NCI-H1436 treated with DMSO at 0.1 percent for 48 hours (cell line): ENCODE measurements around the gene CCT3.
"Not testable (repeated sequence)": the region's sequence is repeated elsewhere in the genome, so short reads cannot be mapped to it uniquely, and the experiment has no call there.

Experiments
- DNase-seq: peaks from one replicate; lab custom pipeline; 2025; lab: John Stamatoyannopoulos, UW

The CCT3 gene

DNA sequence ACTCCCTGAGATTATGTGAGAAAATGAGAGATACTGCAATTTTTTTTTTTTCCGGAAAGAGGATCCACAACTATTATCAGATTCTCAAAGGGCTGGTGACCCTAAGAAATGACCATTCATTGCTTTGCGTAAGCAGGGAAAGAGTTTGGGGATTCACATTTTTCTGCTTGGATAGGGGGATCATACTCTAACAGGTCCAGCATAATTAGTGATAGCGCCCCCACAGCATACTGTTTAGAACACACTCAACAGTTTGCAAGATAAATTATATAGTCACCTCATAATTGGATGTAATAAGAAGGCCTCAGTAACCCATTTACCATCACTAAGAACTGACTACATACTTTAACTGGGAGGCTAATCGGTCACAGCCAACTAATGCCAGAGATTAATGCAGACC is 1.9 kb downstream of the CCT3 start:
- no peak for DNase-seq

DNA sequence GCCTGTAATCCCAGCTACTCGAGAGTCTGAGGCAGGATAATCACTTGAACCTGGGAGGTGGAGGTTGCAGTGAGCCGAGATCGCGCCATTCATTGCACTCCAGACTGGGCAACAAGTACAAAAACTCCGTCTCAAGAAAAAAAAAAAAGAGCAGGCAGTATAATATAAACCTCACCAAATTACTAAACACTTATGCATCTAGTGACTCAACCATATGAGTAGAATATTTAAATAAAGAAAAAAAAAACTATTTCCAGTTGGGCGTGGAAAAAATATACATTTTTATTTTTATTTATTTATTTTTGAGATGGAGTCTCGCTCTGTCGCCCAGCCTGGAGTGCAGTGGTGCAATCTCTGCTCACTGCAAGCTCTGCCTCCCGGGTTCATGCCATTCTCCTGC is 14.9 kb downstream of the CCT3 start:
- not testable (repeated sequence) for DNase-seq

DNA sequence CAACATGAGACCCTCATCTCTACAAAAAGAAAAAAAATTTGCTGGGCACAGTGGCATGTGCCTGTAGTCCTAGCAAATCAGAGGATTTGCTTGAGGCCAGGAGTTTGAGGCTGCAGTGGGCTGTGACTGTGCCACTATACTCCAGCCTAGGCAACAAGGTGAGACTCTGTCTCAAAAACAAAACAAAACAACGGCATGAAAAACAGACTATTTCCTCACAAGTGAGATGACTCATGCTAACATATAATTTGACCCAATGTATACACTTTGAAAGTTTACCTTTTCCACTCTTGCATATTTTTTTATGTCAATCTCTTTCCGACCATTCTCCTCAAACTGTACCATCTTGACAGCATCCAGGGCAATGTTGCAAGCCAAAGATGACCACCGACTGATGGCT is 17.5 kb downstream of the CCT3 start:
- no peak for DNase-seq

DNA sequence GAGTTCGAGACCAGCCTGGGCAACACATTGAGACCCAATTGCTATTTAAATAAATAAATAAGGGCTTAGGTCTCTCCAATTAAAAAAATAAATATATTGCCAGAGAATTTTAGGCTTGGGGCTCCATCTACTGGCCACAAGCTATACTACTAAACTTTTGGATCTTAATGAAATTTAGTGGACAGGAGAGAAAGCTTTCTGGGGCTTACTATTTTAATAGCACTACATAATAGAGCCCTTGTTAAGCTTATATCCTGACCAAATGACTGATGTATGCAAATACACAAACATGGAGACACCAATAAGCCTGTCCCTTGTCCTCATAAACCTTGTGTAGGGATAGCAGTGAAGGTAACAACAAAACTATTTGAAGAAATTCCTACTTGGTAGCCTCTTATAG is 18.4 kb downstream of the CCT3 start:
- no peak for DNase-seq

DNA sequence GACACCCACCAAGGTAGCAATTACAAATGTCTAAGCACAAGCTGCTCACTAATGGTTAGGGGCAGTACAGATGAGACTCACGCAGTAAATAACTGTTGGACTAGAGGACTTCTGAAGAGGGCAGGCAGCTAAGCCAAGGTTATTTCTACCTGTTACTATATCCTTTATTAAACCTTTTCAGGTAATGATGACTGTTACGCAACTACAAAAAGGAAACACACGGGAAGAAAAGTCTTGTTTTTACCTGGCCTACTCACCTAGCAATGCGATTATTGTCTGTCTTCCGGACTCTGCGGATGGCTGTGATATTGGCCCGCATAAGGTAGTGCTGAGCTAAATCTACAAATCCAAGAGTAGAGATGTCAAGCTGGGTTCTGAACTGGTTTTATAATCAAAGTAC is 21.2 kb downstream of the CCT3 start:
- DNase-seq, result no peak

DNA sequence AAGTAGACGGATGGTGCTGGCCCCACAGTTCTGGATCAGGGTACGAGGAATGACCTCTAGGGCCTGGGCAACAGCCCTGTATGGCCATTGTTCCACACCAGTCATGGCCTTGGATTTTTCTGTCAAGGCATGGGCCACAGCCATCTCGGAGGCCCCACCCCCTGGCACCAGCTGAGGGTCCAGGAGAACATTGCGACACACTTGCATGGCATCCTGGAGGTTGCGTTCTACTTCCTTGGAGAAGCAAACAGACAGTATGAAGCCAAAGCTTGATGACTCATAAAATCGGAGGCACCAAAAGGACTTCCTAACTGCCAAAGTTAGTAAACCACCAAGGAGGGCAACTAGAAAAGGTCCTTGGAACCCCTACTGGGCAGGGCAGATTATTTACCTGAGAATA is 27.1 kb downstream of the CCT3 start:
- no peak for DNase-seq

DNA sequence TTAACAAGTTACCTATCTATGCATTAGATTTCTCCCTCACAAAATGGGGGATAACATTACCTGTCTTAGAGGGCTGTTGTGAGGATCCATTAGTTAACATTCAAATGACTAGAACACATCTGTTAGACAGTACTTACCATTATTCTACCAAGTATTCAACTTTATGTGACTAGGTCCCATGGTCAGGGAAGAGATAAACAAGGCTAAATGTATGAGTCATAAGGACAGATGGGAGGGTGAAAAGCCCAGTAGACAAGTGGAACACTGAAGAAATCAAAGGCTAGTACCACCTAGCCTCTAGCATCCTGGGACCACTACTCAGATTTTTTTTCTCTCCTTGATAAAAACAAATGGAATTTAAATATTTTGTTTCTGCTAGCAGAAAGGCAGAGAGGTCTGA is 30.0 kb downstream of the CCT3 start:
- DNase-seq, result no peak

DNA sequence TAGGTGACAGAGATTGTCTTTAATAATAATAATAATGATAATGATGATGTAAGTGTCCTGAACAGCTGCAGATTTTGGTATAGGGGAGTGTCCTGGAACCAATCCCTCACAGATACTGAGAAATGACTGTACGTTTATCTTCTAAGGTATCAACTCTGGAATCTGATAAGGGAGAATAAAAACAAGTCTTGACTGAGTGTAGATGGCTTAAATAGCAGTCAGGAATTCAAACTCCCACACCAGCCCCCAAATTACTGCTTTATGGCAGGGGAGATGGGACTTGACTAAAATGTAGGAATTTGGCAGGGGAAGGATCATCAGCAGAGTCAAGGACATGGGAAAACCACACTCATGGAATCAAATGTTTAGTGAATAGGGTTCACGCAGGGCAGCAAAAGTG is 32.9 kb downstream of the CCT3 start:
- no peak for DNase-seq

DNA sequence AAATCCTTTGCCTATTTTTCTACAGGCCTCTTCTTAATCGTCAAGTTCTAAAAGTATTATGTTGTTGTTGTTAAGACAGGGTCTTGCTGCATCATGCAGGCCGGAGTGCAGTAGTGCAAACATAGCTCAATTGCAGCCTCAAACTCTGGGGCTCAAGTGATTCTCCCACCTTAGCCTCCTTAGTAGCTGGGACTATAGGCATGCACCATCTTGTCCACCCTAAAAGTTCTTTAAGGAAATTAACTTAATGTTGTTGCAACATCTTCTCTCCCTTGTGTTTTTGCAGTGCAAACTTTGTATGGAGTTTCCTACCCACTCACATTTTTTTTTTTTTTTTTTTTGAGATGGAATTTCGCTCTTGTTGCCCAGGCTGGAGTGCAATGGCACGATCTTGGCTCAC is 34.9 kb downstream of the CCT3 start:
- DNase-seq, result no peak

DNA sequence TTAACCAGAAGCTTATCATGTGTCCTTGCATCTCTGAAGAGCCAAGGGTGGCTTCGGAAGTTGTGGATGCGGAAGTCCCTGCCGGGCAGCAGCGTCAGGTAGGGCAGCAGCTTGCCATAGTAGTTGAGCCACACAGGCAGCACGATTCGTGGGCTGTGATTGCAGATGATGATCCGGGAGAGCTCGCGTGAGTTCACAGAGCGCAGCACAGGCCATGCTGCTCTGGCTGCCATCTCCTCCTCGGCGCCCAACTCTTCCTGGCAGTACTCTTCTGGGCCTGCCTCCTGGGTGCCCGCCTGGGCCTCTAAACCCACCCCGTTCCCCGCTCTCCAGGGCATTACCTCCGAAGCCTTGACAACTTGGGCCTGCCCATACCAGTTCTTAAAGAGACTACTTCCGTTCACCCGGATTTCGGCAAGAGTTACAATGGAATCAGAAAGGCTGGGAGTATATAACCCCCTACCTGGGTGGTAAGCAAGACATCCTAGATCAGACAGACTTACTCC is 39.2 kb downstream of the CCT3 start, which contains the start of gene VHLL:
VHLL (minus strand) TSS at position 456 of the 506 bp plus-strand sequence; CDS start at position 338, 118 bp downstream.
- no peak for DNase-seq

DNA sequence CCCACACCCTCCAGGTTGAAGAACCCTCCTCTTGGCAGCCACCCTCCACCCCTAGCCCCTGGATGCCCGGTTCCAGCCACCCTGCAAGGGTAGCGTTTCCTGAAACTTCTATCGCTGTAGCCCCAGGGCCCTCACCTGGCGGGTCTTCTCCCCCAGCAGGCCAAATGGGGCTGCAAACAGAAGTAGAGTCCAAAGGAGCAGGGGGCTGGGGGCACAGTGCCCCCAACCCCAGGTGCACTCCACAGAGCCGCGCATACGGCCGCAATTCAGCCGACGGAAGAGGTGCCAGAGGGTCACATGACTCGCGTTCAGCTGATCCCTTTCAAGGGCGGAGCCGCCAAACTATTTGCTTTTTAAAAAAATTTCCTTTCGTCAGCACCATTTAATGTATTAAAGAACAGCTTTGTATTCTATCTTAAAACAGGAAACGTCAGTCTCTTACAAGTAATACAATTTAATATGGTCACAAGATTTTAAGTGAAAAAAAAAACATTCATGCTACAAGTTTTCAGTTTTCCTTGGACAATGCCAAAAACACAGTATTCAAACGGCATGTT is 42.6 kb downstream of the CCT3 start, which contains the start of gene GLMP:
GLMP (minus strand) TSS at position 289 of the 557 bp plus-strand sequence; CDS start at position 255, 34 bp downstream.
- DNase-seq, result no peak

DNA sequence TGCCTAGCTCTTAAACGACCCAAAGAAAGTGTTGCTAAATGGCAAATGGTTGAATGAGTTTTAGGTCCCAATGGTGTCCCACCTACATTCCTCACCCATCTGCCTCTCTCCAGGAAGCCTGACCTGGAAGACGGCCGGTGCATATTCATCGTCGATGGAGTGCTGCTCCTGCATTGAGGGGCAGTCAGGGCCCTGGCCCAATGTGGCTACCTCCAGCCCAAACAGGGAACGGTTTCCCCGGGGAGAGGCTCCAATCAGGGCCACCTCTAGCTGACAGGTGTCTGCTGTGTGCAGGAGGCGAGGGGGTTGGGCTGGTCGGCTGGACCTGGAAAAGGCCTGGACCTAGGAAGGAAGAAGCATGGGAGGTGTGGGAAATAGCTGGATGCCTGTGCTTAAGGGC is 44.2 kb downstream of the CCT3 start:
- no peak for DNase-seq

DNA sequence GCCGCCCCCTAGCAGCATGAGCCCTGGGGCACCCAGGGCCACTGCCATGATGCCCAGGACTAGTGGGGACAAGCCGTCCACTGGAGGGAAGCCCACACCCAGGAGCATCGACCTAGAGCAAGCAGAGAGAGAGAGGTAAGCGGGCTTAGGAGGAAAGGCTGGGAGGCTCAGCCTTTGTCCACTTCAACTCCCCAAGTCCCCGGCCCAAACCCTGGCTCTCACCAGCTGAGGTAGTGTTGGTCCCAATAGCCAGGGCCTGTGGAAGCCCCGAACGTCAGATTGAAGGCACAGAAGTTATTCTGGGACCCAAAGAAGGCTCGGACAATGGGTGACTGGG is 45.0 kb downstream of the CCT3 start:
- no peak for DNase-seq

DNA sequence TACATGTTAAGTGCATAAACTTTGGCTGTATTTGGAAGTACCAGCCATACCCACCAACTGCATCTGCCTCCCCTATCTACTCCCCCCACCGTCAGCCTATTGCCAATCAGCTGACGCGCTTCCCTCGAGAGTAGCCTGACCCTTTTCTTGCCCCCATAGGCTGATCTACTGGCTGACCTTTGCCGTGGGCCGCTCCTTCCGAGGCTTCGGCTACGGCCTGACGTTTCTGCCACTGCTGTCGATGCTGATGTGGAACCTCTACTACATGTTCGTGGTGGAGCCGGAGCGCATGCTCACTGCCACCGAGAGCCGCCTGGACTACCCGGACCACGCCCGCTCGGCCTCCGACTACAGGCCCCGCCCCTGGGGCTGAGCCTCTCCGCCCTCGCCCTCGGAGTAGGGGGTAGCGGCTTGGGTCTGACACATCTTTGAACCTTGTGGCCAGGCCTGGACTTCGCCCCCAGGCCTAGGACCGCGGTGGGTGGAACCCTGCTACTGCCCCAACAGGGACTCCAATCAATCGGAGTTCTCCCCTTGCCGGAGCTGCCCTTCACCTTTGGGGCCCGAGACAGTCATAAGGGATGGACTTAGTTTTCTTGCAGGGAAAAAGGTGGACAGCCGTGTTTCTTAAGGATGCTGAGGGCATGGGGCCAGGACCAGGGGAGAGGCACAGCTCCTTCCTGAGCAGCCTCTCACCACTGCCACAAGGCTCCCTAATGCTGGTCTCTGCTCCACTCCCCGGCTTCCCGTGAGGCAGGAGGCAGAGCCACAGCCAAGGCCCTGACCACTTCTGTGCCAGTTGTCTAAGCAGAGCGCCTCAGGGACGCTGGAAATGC is 46.6 kb downstream of the CCT3 start:
- DNase-seq, result no peak

DNA sequence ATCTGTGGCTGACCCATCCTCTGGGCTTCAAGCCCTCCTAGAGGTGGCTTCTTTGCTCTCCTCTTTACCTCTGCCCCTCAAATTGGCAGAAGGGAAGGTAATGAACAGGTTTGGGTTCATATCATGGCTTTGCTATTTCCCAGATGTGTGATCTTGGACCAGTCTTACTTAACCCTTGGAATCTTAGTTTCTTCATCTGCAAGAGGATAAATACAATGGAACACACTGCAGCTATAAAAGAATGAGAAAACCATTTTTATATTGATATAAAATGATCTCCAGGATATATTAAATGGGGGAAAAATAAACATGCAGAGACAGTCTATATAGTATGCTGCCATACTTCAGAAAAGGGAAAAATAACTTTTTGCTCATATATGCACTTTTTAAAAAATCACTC is 48.2 kb downstream of the CCT3 start:
- no peak for DNase-seq

DNA sequence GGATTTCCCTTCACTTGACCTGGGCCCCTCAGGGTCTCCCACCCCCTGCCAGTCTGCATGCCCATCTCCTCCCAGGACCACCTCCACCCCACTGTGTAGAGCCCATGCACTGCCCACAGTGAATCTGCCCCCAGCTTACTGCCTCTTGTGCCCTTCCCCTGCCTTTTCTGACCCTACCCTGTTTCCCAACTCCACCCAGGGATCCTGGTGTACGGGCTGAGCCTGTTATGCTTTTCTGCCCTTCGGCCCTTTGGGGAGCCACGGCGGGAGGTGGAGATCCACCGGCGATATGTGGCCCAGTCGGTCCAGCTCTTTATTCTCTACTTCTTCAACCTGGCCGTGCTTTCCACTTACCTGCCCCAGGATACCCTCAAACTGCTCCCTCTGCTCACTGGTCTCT is 52.0 kb downstream of the CCT3 start:
- no peak for DNase-seq

DNA sequence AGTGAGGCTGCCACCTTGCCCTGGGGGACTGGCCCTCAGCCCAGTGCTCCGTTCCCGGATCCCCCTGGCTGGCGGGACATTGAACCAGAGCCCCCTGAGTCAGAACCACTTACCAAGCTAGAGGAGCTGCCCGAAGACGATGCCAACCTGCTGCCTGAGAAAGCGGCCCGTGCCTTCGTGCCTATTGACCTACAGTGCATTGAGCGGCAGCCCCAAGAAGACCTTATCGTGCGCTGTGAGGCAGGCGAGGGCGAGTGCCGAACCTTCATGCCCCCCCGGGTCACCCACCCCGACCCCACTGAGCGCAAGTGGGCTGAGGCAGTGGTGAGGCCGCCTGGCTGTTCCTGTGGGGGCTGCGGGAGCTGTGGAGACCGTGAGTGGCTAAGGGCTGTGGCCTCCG is 52.7 kb downstream of the CCT3 start:
- no peak for DNase-seq

DNA sequence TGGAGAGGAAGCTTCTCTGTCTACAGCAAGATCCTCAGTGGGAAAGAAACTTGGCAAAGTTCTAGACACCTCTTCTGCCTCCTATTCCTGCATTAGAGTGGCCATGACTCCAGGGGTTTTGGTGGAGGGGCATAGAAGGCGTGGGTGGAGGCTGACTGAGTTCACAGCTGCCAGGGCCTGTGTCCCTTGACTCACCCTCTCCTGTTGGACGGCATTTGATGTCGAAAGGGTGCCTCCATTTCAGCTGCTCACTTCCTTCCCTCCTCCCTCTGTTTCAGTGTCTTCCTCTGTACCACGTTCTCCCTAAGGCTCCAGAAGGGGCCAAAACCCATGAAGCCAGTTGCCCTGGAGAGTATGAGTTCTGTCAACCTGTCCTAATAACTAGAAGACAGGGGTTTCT is 53.3 kb downstream of the CCT3 start:
- no peak for DNase-seq

DNA sequence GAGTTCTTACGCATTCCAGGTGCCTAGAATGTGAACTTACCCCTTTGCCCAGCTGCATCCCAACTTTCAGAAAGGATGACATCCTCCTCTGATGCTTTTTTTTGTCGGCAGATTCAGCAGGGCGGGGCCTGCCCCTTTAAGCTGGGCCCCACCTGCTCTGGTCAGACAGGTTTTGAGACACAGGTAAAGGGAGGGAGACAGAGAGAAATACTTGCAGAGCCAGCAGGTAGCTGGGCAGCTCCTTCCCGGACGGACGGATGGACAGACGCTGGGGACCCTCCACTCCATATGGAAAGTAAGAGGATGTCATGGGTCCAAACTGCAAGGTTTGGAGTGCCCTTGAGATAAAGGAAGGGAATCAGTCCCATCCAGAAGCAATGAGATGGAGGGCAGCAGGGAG is 54.0 kb downstream of the CCT3 start, which contains the start of gene TMEM79:
TMEM79 (plus strand) TSS at position 214 of the 400 bp plus-strand sequence. CDS start 902 bp downstream, outside the sequence.
- DNase-seq, result no peak

DNA sequence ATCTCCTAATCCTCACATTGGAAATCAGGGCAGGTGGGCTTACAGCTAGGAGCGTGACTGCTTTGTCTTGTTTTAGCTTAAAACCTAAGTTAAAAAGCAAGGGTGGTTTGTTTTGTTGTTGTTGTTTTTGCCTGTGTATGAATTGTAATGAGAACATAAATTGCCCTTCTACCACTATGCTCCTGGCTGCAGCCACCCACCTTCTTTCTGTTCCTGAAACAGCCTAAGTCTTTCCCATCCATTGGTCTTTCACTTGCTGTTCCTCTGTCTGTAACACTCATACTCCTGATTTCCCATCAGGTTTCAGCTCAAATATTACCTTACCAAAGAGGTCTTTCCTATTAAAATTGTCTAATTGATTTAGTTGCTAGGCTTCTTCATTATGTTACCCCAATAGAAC is 54.6 kb downstream of the CCT3 start:
- no peak for DNase-seq

DNA sequence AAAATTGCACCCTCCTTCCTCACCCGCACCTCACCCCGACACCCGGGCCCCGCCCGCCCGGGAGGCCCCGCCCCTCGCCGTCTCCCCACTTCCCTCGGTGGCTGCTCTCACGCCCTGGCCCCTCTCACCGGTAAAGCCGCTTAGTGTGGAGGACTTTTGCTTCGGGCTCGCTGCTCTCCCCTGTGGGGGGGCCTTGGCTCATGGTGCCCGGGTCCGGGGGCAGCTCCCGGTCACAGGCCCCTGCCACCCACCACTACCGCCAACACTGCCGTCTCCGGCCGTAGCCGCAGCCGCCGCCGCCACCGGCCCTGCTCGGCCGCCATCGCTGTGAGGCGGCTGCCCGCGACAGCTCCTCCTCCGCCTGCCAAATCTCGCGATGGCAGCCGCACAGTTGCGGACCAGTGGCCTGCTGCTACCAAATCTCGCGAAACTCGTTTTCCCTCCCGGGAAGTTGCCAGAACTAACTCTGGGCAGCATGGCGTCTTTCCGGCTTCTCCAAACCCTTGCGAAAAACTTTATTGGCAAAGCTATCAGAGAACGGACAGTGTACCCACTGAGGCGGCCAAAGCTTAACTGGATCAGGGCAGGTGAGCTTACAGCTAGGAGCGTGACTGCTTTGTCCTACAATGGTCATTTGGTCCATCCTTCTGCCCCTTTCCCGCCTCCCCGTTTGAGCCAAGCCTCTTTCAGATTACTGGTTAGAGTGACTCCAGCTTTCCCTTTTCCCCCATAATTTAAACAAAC is 55.4 kb downstream of the CCT3 start, which contains the start of gene SMG5:
SMG5 (minus strand) TSS at position 347 of the 744 bp plus-strand sequence; CDS start at position 202, 145 bp downstream.
- peak; percentile 81 for DNase-seq

DNA sequence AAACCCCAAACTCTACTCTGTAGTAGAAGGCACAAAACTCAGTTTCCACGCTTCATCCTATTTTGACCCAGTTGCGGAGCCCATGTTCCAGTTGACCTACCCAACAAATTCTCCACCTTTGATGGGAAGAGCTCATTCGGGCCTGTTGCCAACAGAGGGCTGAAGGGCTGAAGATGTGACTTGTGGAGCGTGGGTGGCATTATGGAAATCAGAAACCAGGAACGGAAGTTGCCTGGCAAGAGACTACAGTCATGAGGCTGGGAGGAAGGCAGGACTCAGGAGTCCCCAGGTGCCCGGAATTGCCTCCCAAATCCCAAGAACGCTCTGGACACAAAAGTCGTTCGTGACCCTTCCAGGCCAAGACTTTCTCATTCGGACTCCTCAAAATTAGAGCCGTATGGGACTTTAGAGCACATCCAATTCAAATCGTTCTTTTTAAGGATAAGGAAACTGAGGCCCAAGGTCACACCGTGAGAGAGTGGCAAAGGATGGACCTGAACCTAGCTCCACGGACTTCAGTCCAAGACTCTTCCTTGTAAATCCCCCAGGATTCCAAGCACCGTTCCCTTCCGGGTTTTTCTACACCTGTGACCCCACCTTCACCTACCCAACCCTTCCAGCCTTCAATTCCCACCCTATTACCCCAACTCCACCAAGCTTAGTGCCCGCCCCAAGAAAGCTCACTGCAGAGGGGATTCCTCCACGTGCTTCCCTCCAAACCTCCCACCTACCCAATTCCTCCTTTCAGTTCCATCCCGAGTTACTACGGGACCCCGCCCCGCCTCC is 56.2 kb downstream of the CCT3 start:
- DNase-seq, result no peak
